NCI-H1694 (cell line): Measurements from ENCODE around the gene NAV2.
A peak's percentile ranks its signal among the peaks of the same experiment; 100 is the strongest.

ENCODE experiments used
- DNase-seq: peaks from one replicate; lab custom pipeline; 2025; lab: John Stamatoyannopoulos, UW

The NAV2 gene

DNA sequence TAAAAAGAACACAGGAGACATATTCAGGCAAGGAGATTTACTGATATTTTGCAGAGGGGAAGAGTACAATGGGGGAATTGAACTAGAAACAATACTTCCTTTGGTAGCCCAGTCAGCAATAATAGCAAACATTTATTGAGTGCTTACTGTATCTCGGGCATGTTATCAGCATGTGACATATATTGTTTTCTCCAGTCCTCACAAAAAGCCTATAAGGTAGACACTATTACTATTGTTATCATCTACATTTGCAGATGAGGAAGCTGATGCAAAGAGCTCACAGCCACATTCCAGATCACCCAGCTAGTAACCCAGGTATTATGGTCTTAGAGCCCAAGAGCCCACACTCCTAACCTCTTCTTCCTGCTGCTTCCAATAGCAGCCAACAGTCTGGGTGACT lies 27.9 kb downstream of the NAV2 start:
- no peak for DNase-seq

DNA sequence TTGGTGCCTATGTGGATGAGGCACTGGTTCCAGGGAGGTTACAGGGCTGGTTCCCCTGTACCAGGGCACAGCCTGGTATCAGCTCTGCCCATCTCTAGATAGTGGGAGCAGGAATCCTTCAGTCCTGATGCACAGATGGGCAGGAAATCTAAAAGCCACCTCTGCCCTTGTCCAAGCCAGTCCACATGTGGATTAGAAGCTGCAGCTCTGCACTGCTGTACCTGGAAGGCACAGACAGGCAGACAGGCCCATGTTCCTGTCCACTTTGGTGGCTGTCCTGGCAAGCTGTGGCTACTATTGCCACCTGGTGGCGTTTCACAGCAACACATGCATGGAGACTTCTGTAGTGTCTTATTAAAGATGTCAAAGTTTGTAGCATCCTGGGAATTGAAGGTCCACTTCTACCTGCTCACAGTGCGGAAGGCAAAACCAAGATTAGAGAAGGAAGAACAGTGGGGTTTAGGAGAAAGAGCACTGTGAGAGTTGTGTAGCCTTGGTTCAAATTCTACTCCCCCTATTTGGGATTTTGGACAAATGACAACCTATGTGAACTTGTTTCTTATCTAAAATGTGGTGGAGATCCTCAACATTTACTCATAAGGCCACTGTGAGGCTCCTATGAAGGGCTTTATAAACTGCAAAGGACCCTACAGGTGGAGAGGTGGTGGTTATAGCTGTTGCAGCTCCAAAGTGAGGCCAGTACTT lies 30.1 kb downstream of the NAV2 start:
- peak; percentile 59 for DNase-seq

DNA sequence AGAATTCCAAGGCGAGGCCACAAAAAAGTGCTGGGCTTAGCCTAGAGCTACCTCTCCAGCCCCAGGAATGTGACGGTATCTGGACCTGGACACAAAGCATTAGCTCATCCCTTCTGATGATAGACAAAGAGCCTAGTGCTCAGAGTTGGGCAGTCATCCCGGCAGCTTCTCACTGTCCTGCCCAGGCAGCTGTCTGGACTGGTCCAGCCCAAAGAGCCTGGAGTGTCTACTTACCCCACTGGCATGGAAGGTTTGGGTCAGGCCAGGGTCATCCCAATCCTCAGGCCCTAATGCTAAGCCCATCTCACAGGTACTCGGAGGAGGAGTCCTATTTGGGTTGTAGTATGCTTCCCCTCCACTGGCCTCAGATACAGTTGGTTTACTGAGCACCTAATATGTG lies 31.0 kb downstream of the NAV2 start:
- no peak for DNase-seq

DNA sequence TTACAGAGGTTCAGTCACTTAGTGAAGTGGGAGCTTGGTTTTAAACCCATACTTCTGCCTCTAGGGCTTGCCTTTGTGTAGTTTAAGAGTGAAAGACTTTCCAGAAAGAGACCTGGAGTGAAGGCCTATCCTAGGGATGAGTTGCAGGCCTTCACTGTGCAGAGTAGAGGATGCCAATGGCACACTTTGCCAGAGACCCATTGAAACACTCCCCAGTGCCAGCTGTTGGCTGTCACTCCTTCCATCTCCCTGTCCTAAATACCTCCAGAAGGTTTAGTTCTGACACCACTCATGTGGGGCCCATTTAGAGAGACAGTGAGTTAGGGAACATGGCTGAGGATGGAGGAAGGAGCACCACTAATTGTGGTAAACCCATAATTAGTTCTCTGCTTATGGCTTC lies 31.5 kb downstream of the NAV2 start:
- no peak for DNase-seq

DNA sequence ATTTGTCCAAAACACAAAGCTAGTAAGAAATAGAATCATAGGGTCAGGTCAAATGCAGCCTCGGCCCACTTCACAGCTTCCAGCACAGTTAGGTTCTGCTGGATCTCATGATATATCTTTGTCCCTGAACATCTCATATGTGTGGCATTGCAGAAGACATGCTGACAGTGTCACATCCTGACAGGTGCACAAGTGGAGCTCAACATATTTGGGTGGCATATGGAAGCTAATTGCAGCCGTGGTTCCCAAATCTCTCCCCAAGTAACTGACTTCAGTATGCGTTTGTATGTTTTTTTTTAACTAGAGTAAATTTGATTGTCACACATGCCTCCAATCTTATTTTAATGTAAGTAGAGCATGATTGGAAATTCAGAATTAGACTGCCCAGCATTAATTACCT lies 33.4 kb downstream of the NAV2 start:
- DNase-seq = peak; percentile 38

DNA sequence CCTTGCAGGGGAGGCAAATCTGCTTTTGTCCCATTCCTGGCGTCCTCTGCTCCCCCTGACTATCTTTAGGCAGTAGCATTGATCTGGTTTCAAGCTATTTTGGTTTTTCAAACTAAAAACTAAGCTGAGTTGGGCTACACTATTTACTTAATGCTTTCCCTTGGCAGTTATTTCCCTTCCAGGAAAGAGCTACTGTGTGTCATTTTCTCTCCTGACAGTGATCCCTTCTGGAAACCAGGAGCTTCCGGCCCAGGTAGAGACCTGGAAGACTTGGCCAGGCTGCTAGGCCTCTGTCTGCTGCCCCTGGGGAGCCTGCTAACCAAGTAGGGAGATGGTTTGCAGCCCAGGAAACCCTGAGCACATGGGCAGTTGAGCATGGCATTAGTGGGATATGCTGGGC lies 35.0 kb downstream of the NAV2 start:
- DNase-seq = no peak

DNA sequence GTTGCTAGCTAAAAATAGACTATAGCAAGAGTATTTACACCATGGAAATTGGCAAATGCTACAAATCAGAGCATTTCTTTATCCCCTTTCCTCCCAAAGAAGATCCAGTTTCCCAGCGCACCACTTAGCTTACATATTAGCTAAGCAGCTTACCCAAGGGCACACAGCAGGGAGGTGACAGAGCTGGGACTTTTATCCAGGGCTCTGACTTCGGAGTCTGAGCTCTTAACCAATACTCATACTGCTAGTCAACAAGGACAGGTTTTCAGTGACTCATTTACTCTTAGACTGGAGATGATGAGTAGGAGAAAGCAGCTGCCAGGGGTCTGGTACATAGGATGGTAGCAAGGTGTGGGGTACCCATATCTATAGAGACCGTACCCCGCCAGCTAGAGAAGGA lies 38.4 kb downstream of the NAV2 start:
- no peak for DNase-seq

DNA sequence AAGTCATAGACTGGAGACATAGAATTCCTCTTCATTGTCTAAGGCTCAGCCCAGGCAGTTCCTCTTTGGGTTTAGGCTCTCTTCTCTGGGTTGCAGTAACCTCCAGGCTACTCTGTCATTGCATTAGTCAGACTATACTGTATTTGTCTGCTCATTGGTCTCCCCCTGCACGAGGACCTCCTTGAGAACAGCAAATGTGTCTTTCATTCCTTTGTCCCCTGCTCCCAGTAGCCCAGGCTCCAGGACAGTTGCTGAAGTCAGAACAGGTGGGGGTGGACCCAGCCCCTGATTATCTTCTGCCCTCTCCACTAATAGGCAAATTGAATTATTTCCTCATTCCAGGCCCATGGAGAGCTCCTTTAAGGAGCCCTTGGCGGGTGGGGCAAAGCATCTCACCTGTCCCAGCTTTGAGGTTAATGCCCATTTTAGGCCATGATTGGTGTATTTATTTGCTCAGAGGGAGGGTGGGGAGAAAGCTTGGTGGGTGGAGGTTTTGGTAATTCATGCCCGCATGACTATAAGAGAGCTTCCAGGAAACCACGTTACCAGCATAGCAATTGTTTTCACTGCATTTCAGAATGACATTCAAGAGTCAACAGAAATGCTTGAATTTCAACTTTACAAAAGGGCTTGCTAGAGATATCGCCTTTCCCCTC lies 40.9 kb downstream of the NAV2 start:
- no peak for DNase-seq

DNA sequence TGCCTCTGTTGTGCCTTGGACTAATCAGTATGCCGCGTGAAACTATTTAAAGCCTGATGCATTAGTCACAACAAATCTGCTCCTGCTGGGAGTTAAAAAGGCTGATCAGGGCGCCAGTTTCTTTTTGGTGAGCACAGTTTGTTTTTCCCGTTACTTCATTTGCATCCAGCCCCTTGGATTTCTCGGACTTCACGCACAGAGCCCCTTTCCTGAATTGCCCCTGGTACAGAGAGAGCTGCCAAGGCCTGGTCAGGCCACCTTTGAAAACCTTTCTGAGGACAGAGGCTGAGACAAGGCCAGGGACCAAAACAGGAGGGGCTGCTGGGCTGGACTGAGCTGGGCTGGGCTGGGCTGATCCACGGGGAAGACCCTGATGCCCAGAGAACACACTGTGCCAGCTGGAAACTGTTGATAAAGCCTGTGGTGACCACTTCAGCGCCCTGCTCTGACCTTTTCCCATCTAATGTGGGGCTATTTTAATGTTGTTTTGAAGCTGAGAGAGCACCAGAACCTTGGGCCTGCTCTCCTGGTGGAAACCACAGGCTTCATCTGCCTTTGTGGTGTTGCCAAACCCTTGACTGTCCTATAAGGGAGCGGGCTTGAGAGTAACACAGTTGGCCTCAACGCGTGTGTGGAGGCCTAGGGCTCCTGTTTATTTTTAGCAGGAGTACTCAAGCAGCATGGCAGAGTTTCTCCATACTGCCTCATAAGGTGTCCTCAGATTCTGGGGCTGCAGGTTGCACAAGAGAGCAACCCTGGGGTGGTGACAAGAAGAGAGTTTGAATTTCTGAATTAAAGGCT lies 44.2 kb downstream of the NAV2 start:
- DNase-seq = no peak

DNA sequence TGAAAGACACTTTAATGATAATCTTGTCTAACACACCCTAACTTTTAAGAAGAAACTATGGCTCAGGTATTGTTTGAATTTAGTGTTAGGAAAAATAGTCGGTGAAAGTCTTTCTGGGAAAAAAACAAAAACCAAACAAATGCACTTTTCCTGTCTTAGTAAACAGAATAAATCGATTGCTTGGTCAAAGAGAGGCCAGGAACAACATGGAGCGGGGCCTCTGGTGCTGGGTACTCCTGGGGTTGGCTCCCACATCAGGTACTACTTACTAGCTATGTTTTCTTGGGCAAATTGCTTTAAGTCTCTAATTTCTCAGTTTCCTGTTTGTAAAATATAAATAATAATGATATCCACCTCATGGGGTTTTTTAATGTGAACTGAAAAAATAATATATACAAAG lies 46.8 kb downstream of the NAV2 start:
- DNase-seq = no peak

DNA sequence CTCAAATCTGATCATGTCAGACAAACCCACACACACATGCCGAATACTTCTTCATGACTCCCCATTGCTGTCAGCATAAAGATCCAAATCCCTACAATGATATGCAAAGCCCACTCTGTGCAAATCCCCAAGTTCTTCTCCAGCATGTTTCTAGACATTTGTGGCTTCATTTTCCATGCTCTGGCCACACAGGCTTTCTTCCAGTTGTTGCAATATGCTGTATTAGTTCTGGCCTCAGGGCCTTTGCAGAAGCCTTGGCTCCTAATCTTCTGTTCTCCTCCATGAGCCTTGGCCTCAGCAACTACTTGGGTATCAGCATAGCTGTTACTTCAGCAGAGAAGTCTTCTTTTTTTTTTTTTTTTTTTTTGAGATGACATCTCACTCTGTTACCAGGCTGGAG lies 49.6 kb downstream of the NAV2 start:
- no peak for DNase-seq

DNA sequence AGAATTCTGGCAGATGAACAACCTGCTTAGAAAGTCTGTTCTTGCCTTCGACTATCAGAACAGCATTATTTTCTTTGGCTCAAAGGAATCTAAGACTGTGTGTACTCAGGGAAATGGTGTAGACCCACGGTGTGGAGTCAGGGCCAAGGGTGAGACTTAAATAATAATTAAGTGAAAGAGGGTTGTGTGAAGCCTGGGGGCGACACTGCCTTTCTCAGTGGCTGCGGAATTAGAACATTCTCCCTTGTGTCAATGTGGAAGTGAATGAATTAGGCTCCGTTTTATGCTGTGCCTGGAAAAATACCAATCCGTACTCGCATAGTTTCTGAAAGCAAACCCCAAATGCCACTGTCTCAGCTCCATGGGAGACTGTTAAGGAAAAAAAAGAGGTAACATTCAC lies 50.7 kb downstream of the NAV2 start:
- DNase-seq = no peak

DNA sequence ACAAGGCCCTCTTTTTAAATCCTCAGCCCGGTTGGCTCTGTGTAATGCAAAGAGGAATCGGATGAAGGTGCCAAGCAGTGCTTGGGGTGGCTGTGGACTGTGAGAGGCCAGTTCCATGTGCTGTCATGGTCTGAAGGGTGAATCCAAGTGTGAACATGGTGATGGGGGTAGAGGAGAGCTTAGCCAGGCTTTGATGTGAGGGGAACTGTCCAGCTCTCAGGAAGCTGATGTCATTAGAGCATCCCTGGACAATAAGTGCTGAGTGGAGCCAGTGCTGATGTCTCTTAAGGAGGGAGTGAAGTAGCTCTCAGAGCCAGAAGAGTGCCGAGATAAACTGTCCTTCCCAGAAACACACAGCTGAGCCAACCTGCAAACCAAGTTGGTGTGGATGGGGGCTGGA lies 53.6 kb downstream of the NAV2 start:
- no peak for DNase-seq

DNA sequence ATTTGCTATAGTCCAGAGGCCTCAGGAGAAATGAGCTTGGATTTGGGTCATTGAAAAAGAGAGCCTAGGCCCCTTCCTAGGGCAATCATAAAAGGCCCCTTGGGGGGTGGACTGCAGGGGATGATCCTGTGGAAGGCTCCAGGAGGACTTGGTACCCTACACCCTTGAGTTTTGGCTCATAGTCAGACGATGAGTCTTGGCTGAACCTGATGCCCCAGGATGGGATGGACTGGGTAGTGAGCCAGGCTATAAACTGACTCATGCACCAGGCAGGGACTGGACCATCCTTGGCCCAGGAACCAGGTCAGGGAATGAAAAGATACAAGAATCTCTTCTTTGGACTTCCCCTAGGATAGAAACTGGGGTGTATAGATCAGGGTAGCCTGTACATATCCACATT lies 54.2 kb downstream of the NAV2 start:
- no peak for DNase-seq

DNA sequence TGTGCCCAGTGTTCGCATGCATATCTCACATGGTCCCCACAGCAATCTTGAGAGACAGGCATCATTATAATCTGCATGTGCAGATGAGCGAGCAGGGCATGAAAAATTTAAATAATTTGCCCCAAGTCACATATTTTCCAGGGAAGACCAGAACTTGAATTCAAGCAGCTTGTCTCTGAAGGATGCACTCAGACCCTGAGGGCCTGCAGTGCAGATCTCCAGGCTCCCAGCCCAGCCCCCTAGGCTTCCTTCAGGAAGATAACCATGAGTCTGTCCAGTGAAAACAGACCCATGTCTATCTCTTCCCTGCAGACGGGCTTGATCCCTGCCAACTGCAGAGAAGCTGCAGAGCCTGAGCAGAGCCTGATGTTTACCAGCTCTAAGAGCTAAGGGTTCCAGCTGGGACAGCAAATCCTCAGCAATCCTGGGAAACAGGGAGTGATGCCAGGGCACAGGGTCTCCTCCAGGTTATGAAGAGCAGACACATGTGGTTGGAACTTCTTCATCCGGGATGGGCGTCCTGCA lies 55.1 kb downstream of the NAV2 start:
- no peak for DNase-seq

DNA sequence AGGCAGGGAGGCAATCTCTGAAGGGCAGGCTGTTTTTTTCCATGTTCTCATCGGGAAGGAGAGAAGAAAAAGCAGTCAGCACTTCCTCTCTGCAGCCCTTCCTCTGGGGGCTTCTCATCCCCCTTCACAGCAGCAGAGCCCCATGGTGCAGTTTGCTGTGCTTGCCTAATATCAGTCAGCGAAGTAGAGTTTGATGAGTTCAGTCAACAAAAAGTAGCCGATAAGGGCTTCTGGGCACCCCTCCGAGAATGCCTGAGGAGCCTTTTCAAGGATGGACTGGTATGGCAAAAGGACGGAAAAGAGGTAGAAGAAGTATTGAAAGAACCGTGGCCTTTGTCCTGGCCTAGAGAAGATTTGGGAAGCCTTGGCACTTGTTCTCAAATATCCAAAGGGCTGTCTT lies 55.6 kb downstream of the NAV2 start:
- DNase-seq = no peak

DNA sequence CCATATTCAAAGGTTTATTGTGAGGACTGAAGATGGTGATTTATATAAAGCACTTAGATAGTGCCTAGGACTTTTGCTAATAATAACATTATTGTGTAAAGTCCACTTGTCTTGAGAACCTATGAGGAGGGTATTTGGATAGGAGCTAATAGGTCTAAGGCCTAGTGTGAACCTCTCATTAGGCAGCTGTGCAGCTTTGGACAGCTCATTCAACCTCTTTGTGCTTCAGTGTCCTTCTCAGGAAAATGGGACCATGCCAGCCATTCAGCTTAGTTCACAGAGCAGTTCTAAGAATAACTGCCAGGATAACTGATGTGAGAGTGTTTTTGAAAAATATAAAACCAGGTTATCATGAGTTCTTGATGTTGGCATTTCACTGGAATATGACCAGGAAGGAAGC lies 56.2 kb downstream of the NAV2 start:
- no peak for DNase-seq

DNA sequence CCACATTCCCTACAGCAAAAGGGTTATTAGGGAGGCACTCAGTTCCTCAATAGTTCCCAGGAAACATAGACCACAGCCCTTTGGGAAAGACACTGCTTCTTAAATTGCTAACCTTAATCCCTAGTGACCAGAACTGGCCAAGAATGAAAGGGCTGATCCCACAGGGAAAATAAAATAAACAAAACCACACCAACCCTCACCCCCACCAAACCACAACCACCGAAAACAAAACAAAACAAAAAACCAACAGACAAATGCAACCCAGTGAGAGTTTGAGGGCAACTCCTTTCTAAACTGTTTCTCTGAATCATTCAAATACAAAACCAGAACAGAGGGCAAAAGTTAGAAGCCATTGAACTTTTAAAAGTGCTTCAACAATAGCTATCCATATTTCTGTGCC lies 57.2 kb downstream of the NAV2 start:
- DNase-seq = no peak

DNA sequence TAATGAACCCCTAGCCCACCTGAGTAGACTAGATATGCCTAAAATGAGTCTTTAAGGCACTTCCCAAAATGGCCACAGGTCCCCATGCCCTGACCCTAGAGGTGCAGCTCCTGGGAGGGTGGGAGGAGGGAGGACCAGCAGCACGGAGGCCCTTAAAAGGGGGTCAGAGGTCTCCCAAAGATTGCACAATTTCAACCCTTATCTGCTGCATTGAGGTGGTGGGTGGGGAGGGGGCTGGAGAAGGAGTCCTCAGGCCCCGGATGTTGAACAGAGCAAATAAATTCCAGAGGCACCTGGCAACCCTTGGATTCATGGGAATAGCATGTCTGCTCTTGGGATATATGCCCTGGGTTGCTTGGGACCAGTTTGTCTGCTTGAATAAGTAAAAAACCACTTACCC lies 57.6 kb downstream of the NAV2 start:
- no peak for DNase-seq

DNA sequence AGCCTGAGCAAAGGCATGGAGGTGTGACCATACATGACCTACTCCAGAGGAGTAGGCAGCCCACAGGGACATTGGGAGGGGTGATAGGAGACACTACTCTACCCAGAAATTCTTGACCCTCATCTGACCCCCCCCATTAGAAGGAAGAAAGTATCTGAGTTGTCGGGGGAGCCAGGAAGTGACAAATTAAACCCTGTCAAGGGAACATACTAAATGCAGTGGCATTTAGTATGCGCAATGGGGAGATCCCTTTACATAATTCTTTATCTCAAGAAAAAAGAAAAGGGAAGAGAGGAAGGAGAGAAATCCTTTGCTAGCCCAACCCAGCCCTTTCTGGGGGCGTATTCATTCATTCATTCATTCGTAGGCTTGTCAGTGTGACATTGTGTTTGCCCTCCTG lies 58.8 kb downstream of the NAV2 start:
- DNase-seq = no peak

DNA sequence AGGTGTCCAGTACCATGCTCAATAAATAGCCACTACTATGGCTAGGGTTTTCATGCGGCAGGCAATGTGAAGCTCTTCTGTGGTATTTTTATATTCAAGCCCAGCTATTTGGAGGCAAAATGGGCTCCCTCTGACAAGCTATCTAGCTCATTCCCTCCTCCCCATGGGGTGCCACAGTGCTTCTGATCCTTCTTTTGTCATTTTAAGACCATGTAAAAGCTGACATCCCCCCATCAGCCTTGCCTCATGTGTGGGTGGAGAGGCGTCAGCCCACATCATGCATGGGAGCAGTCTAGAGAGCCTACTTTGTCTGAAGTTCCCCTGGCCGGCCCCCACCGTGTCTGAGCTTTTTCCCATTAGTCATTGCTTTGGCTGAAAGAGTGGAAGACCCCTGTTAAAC lies 59.8 kb downstream of the NAV2 start:
- DNase-seq = no peak

DNA sequence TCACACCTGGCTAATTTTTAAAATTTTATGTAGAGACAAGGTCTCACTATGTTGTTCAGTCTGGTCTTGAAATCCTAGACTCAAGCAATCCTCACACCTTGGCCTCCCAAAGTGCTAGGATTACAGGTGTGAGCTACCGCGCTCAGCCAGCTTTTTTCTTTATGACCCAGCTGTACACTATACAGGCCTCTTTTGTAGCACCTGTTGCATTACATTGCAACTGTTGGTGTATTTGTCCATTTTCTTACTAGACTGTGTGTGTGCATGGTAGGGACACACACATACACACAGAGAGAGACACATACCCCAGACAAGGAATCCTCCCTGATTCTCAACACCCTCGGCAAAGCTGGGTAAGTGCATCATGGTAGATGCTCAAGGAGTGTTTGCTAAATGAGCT lies 61.7 kb downstream of the NAV2 start:
- DNase-seq = no peak
